Hematopoietic multipotent progenitor cell treated with erythropoietin and hydrocortisone succinate and interleukin-3 and kit ligand, for 17 days (in vitro differentiated cells): Measurements from ENCODE around the gene NDUFB7.
A peak's percentile ranks its signal among the peaks of the same experiment; 100 is the strongest.

ENCODE experiments used
- DNase-seq: peaks from one replicate; pipeline ENCODE4 v3.0.0-alpha.2; 2015; ENCODE audit warnings: low spot score

The NDUFB7 gene

GRCh38 chr19:14520543-14520942 lies 51.3 kb downstream of the NDUFB7 start:
- DNase-seq, result no peak

GRCh38 chr19:14519860-14520407 lies 51.9 kb downstream of the NDUFB7 start:
- DNase-seq, result no peak

- DNase-seq, result no peak
Measured at GRCh38 chr19:14519245-14519859, 52.5 kb downstream of the NDUFB7 start.

GRCh38 chr19:14517840-14518505 lies 53.9 kb downstream of the NDUFB7 start, which contains the start of gene DNAJB1:
DNAJB1 (minus strand) TSS chr19:14518397; CDS start chr19:14518349, 48 bp downstream.
- peak; percentile 91 for DNase-seq

- no peak for DNase-seq
Measured at GRCh38 chr19:14517446-14517839, 54.4 kb downstream of the NDUFB7 start.

GRCh38 chr19:14516746-14517438 lies 55.0 kb downstream of the NDUFB7 start:
- peak; percentile 56 for DNase-seq
